Measurements from ENCODE around the gene TBC1D4.

- TF ChIP-seq CTCF (conservative IDR thresholded peaks at IDR 0.05 in 1 of 2, IDR thresholded peaks at IDR 0.05 in 1 of 2; ENCODE audit: extremely low read depth in 1 of 2, insufficient read depth in 1 of 2, low read depth in 1 of 2, low read length in 2 of 2): no peak
- TF ChIP-seq EZH2 (IDR thresholded peaks at IDR 0.05; ENCODE audit: borderline replicate concordance, low read length): no peak
Measured at GRCh38 chr13:75419656-75420055, 62.3 kb downstream of the TBC1D4 start.
